ENCODE data around the gene ERICH2. TPM values are rescaled to one million over a fixed set of nuclear protein-coding genes. Genes with fewer than 3 reads are reported as not detected.

Gene ERICH2
- polyA plus RNA-seq, 1 experiment: not detected

DNA sequence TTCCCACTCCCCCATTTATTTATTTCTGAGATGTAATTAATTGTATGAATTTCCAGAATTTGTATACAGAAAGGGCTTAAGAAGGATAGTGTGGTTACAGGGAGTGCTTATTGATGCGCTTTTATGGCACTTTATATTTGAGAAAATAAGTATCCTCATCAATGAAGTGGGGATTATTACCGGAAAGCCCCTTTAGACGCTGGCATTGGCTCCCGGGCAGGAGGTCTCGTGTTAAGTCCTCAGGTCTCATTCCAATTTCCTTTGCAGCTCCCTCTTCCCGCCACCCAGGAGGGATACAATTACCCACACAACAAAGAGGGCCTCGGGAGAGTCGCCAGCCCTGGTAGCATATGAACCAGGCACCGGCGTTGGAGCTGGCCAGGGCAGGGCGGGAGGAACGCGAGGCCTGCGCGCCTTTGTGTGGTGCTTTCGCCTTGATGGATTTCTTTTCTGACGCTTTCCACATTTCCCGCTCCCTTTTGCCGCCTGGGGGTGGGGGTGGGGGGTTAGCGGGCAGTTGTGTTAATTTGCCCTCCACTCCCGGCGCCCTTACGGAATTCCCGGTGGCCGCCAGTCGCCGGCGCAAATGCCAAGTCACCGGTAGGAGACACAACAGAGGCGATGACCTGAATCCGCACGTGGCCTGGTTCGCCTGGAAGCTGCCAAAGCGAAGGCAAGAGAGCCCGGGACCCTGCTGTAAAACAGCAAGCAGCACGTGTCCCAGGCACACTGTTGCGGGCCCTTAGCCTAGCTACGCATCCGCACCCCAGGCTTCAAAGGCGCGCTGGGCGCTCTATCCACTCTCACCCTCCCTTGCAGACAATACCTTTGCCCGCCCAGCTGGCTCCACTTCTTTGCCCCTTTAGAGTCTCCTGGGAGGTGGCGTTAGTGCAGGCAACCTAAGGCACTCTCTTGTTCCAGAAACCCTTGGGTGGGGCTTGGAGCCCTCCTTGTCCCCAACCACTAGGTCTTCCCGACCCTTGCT, 49.8 kb downstream of the ERICH2 start:
- ChIA-PET CTCF (interaction anchor here (1.9 kb wide), 1 partner anchor 411 kb away, joined by 6 read pairs; no protein-coding TSS in a partner anchor), POLR2A (no interaction called here)
- H3K27ac ChIP-seq (ENCODE audit: low read depth, low read length): no peak overlapping the region
- peaks cover 4% of the 10 kb centered on the region; the same call in 1 of the 2 replicates for H3K9me3 ChIP-seq (ENCODE audit: control insufficient read depth, insufficient read depth, low read length)
- TF ChIP-seq, protein P1, sequence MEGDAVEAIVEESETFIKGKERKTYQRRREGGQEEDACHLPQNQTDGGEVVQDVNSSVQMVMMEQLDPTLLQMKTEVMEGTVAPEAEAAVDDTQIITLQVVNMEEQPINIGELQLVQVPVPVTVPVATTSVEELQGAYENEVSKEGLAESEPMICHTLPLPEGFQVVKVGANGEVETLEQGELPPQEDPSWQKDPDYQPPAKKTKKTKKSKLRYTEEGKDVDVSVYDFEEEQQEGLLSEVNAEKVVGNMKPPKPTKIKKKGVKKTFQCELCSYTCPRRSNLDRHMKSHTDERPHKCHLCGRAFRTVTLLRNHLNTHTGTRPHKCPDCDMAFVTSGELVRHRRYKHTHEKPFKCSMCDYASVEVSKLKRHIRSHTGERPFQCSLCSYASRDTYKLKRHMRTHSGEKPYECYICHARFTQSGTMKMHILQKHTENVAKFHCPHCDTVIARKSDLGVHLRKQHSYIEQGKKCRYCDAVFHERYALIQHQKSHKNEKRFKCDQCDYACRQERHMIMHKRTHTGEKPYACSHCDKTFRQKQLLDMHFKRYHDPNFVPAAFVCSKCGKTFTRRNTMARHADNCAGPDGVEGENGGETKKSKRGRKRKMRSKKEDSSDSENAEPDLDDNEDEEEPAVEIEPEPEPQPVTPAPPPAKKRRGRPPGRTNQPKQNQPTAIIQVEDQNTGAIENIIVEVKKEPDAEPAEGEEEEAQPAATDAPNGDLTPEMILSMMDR (IDR thresholded peaks at IDR 0.05; ENCODE audit: low read depth, low read length): no peak
- H3K27me3 ChIP-seq (ENCODE audit: control insufficient read depth, insufficient read depth, low read length): peaks cover 96% of the 10 kb centered on the region
- DNase-seq (ENCODE audit: low read depth, low spot score): no peak
- no peak overlapping the region for H3K4me3 ChIP-seq (ENCODE audit: low read depth, low read length)

DNA sequence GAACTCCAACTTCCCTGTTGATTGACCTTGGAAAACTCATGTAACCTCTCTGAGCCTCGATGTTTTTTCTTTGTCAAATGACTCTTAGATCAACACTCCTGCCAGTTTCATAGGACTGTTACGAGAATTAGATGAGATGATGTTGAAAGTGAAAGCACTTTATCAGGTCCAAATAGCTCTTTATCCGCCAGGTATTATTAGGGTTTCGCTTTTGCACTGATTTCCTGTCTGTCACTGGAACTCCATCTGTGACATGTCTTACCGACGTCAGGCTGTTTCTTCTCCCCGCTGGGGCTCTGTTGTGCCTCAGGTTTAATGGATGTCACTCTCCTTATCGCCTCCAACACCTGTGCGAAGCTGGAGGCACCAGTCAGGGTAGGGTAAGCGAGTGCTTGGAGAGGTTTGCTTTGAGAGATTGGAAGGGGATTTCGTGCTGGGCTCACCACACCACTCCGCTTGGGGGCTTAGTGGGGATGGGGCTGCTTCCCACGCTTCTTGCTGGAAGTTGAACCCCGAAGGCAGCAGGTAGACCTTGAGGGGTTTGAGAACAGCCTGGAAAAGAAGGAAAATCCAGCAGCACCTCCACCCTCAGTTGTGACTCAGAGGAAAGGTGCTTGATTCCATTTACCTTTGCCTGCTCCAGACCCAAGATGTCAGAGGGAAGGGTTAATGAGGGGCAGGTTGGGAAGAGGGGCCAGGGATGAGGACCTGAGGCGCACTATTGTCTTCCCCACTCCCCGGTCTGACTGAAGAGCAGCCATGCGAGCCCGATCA, 50.8 kb downstream of the ERICH2 start:
- DNase-seq (ENCODE audit: low read depth, low spot score): no peak
- CTCF ChIA-PET: interaction anchor here (1.9 to 2.0 kb wide), 2 partner anchors 412 kb away, joined by 6 read pairs; no protein-coding TSS in a partner anchor
- TF ChIP-seq, protein P1 (IDR thresholded peaks at IDR 0.05; ENCODE audit: low read depth, low read length): no peak
- H3K9me3 ChIP-seq (ENCODE audit: control insufficient read depth, insufficient read depth, low read length): peaks cover 4% of the 10 kb centered on the region; the same call in 1 of the 2 replicates
- H3K4me3 ChIP-seq (ENCODE audit: low read depth, low read length): no peak overlapping the region
- POLR2A ChIA-PET: no interaction called here
- peaks cover 89% of the 10 kb centered on the region for H3K27me3 ChIP-seq (ENCODE audit: control insufficient read depth, insufficient read depth, low read length)
- no peak overlapping the region for H3K27ac ChIP-seq (ENCODE audit: low read depth, low read length)

DNA sequence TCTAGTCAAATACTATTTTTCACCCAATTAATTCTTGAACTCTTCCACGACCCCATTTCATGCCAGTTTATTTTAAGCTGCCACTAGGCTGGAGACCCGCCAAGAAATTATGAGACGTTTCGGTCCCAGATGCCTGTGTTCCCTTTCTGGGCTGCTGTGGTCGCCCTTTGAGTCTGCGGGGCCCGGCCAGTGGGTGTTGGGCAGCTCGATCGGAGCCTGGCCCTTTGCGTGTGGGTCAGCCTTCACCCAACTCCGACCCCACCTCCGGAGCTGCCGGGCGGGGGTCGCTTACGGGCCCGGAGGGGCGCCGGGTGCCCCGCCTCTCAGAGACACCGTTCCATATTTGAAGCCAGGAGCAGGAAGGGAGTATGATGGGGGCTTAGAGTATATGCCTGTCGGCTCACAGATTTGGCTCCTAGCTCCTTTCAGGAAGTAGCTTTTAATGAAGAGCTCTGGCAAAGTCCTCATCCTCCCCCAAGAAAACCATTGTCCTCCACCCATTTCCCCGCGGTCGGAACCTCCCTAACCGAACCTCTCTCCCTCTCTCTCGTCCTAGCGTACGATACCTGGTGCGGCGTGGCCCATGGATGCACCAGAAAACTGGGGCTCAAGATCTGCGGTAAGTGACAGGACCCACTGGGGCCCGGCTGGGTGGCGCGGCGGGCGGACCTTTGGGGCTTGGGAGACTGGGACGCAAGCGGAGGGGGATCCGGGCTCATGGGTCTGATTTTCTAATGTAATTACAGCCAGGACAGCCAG, 51.5 kb downstream of the ERICH2 start:
- POLR2A ChIA-PET: no interaction called here

DNA sequence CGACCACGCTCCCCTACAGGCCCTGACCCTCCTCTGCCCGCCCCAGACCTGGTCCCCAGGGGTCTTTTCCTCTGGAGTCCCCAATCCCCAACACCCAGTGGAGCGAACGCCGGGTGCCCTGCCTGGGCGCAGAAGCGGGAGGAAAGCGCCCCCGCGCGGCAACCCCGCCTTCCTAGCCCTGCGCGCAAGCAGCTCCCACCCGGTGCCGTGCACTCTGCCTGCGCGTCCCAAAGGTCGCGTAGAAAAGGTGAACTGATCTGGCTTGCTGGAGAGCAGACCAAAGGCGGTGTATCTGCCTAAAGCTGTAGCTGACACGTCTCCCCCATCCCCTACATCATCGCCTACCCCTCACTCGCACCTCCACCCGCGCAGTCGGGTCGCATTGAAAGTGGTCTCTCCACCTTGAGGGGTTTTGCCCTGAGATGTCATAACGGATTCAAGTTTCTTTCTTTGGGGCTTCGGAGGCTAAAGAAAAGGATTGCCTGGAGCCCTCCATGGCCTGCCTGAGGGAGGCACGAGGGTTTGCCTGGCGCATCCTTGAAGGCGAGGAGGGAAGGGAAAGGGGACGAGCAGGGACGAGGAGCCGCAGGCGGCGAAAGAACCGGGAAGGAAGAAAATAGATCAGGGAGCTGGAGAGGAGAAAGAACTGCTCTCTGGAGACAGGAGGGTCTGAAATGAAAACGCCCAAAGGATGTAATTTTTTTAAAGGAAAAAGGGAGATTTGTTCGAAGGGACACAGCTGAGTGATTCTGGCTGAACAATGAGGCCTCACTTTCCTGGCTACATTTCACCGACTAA, 52.3 kb downstream of the ERICH2 start:
- TF ChIP-seq, protein P1 (IDR thresholded peaks at IDR 0.05; ENCODE audit: low read depth, low read length): no peak
- POLR2A ChIA-PET: no interaction called here
- Histone ChIP-seq H3K27me3 (ENCODE audit: control insufficient read depth, insufficient read depth, low read length) (peaks cover 81% of the 10 kb centered on the region), H3K27ac (ENCODE audit: low read depth, low read length) (no peak overlapping the region), H3K4me3 (ENCODE audit: low read depth, low read length) (no peak overlapping the region), H3K9me3 (ENCODE audit: control insufficient read depth, insufficient read depth, low read length) (peaks cover 4% of the 10 kb centered on the region; the same call in 1 of the 2 replicates)
- CTCF ChIA-PET: interaction anchor here (0.6 to 2.0 kb wide), 4 partner anchors 10 to 470 kb away, joined by 3 to 6 read pairs (median 4); no protein-coding TSS in a partner anchor
- no peak for DNase-seq (ENCODE audit: low read depth, low spot score)

More for the DNA sequence above, 51.5 kb downstream of the ERICH2 start:
- H3K27me3 ChIP-seq (ENCODE audit: control insufficient read depth, insufficient read depth, low read length): peaks cover 84% of the 10 kb centered on the region
- CTCF ChIA-PET: interaction anchor here (1.3 to 2.0 kb wide), 2 partner anchors 9 to 412 kb away, joined by 4 to 6 read pairs; no protein-coding TSS in a partner anchor
- TF ChIP-seq, protein P1 (IDR thresholded peaks at IDR 0.05; ENCODE audit: low read depth, low read length): no peak
- peaks cover 4% of the 10 kb centered on the region; the same call in 1 of the 2 replicates for H3K9me3 ChIP-seq (ENCODE audit: control insufficient read depth, insufficient read depth, low read length)
- no peak for DNase-seq (ENCODE audit: low read depth, low spot score)
- no peak overlapping the region for H3K4me3 ChIP-seq (ENCODE audit: low read depth, low read length)
- no peak overlapping the region for H3K27ac ChIP-seq (ENCODE audit: low read depth, low read length)
